Measurements from ENCODE around the gene MRPL53. TPM values are rescaled to one million over a fixed set of nuclear protein-coding genes. Genes with fewer than 3 reads are reported as not detected.

MRPL53 gene
- total and polyA plus RNA-seq, 2 of the 4 experiments (the other 2 are of a cell fraction): 5.2 to 39.0 TPM

- H4K91ac ChIP-seq (ENCODE audit: insufficient read depth, low read depth, low read length): peak overlapping the region; percentile 93
- WGBS, 2 experiments (ENCODE audit: extremely low coverage in 2 of 2, insufficient read length in 1 of 2): 33% methylated on average over 1 of the region's 3 CpGs; no CpG with 5 or more reads in 1 of the 2 experiments
These were observed 33.1 kb downstream of the MRPL53 start for GRCh38 chr2:74439373-74439772.

More at GRCh38 chr2:74439373-74439772, 33.1 kb downstream of the MRPL53 start:
- H3K9ac ChIP-seq (ENCODE audit: low read depth, low read length): peak overlapping the region; percentile 83
- TF ChIP-seq MXI1 (IDR thresholded peaks at IDR 0.05; ENCODE audit: borderline replicate concordance, low read depth, low read length) (no peak), CTCF (conservative IDR thresholded peaks at IDR 0.05; ENCODE audit: low read depth, low read length) (no peak), SMC3 (IDR thresholded peaks at IDR 0.05; ENCODE audit: low read depth, low read length) (no peak), RAD21 (IDR thresholded peaks at IDR 0.05; ENCODE audit: low read length) (no peak), ELK1 (IDR thresholded peaks at IDR 0.05; ENCODE audit: borderline replicate concordance, low read depth, low read length) (no peak), FOS (IDR thresholded peaks at IDR 0.05; ENCODE audit: low read depth, low read length) (no peak), MAFK (IDR thresholded peaks at IDR 0.05; ENCODE audit: low read depth, low read length) (no peak), RCOR1 (IDR thresholded peaks at IDR 0.05; ENCODE audit: insufficient replicate concordance, low read length) (no peak), CHD1 (IDR thresholded peaks at IDR 0.05; ENCODE audit: low read depth, low read length) (no peak), POLR2A (IDR thresholded peaks at IDR 0.05; ENCODE audit: low read depth, low read length) (no peak), CEBPB (IDR thresholded peaks at IDR 0.05; ENCODE audit: low read depth, low read length) (no peak), NFE2L2 (IDR thresholded peaks at IDR 0.05; ENCODE audit: low read depth, low read length) (no peak), MAZ (IDR thresholded peaks at IDR 0.05; ENCODE audit: borderline replicate concordance, low read depth, low read length) (no peak), RFX5 (IDR thresholded peaks at IDR 0.05; ENCODE audit: low read depth, low read length) (no peak), BHLHE40 (IDR thresholded peaks at IDR 0.05; ENCODE audit: low read depth, low read length) (no peak), USF2 (IDR thresholded peaks at IDR 0.05; ENCODE audit: low read depth, low read length) (no peak)
- H3K9me1 ChIP-seq (ENCODE audit: insufficient read depth, low read length): peaks cover 21% of the 10 kb centered on the region
- ChIA-PET CTCF (no interaction called here), POLR2A (ENCODE audit: unreplicated experiment) (no interaction called here)
- peak overlapping the region; percentile 89 for H3K4me2 ChIP-seq (ENCODE audit: low read depth, low read length)
- dilution Hi-C loops (cut with HindIII; ENCODE audit: low sequenced_read_pairs, unreplicated experiment): no loop called here
- H2AFZ ChIP-seq (replicated peaks; ENCODE audit: low read length, poor library complexity): peak overlapping the region; percentile 94
- ATAC-seq (ENCODE audit: low read depth) (no peak), DNase-seq (no peak)
- H2AK9ac ChIP-seq (replicated peaks; ENCODE audit: low read depth, low read length, poor library complexity): peak overlapping the region; percentile 99
- no peak overlapping the region for H2BK15ac ChIP-seq (ENCODE audit: low read depth, low read length)
- H3K27me3 ChIP-seq (ENCODE audit: control insufficient read depth, insufficient read depth, low read length): no peaks in the 10 kb centered on the region; the same call in 1 of the 2 replicates
- H3K27ac ChIP-seq (ENCODE audit: insufficient read depth, low read length): peak overlapping the region; percentile 66
- in situ Hi-C loops (cut with MboI; ENCODE audit: low sequenced_read_pairs): no loop called here
- peak overlapping the region; percentile 48 for H3K4me3 ChIP-seq (ENCODE audit: insufficient read depth, low read depth, low read length)
- H4K20me1 ChIP-seq (ENCODE audit: insufficient read depth, low read length): 0 out of 2 replicates have a peak, but pooled peaks cover 3% of the 10 kb centered on the region
- no peak overlapping the region for H4K5ac ChIP-seq (ENCODE audit: low read depth, low read length)
- H3K36me3 ChIP-seq (ENCODE audit: control insufficient read depth, insufficient read depth, low read length): no peaks in the 10 kb centered on the region; the same call in 1 of the 2 replicates
- H3K4ac ChIP-seq (ENCODE audit: low read depth, low read length): peak overlapping the region; percentile 95
- H2BK120ac ChIP-seq (ENCODE audit: low read depth, low read length): no peak overlapping the region
- H2AK5ac ChIP-seq (ENCODE audit: low read depth, low read length): peak overlapping the region; percentile 95
- H3K18ac ChIP-seq (ENCODE audit: low read depth, low read length): peak overlapping the region; percentile 3; the same call in 1 of the 2 replicates
- no peak overlapping the region for H2BK5ac ChIP-seq (ENCODE audit: low read depth, low read length, poor library complexity, severe bottlenecking)
- peak overlapping the region; percentile 87 to 94; a peak in 3 of 4 replicates for H4K8ac ChIP-seq (ENCODE audit: low read depth in 2 of 2, low read length in 2 of 2)
- intact Hi-C loops (cut with micrococcal nuclease): no loop called here
- H3K56ac ChIP-seq (ENCODE audit: extremely low read depth, insufficient read depth, low read length): peak overlapping the region; percentile 67
- H3K14ac ChIP-seq (replicated peaks; ENCODE audit: low read depth, low read length): peak overlapping the region; percentile 93
- H3K23ac ChIP-seq (ENCODE audit: low read depth, low read length): peak overlapping the region; percentile 45
- H3K4me1 ChIP-seq (ENCODE audit: control insufficient read depth, insufficient read depth, low read length): peaks cover 23% of the 10 kb centered on the region
- no peaks in the 10 kb centered on the region for H3K9me3 ChIP-seq (ENCODE audit: control insufficient read depth, insufficient read depth, low read length)
- H3K79me1 ChIP-seq (ENCODE audit: low read depth in 1 of 2, low read length in 2 of 2): peaks cover 23 to 50% of the 10 kb centered on the region in 2 experiments
- no peak overlapping the region for H2BK20ac ChIP-seq (ENCODE audit: low read depth, low read length)
- no TSS peak for BruUV-seq (replicated peaks)
